Epithelial cell of alveolus of lung (primary cell): Measurements from ENCODE around the gene ZPBP2. TPM values are rescaled to one million over a fixed set of nuclear protein-coding genes. Genes with fewer than 3 reads are reported as not detected.

Experiments
- total RNA-seq: library from RNA; depleted of rRNA; stranded (reverse); fragments of >200 nt; gene quantifications from 2 replicates; pipeline ENCODE4 v1.2.1, GENCODE V29; 2015

The ZPBP2 gene, protein sequence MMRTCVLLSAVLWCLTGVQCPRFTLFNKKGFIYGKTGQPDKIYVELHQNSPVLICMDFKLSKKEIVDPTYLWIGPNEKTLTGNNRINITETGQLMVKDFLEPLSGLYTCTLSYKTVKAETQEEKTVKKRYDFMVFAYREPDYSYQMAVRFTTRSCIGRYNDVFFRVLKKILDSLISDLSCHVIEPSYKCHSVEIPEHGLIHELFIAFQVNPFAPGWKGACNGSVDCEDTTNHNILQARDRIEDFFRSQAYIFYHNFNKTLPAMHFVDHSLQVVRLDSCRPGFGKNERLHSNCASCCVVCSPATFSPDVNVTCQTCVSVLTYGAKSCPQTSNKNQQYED
- total RNA-seq = not detected in 2 replicates

DNA sequence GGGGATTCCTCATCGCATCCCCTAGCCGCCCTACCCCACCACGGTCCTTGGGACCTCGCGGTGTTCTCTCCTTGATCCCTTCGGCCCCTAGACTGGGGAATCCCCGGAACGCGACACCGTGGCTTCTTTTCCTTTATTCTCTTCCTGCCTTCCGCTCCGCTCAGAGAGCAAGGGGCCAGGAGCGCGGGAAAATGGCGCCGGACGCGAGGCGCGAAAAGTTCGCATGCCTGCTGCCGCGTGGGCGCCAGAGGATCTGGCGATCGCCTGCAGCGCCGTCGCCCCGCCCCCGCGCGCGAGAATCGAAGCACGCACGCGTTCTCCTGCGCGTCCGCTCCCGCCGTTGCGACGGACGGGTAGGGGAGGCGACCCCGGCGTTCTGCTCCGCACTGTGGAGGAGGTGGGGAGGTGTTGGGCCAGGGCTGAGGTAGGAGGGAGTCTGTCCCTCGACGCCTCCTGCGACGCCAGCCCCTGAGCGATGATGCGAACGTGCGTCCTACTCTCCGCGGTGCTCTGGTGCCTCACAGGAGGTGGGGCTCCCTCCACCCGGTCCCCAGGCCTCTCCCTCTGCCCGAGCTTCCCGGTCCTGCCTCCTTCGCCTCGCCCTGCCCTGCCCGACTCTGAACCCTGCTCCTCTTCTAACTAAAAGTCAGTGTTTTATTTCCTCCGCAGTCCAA lies at the start of gene ZPBP2:
Gene ZPBP2 (plus strand): TSS at position 323 of the 674 bp plus-strand sequence. CDS start 153 bp downstream, at position 476.

GRCh38 chr17:39863918-39864746 lies 3.9 kb upstream of the ZPBP2 start, which contains the start of gene IKZF3:
Gene IKZF3, minus strand, starts transcription at chr17:39864312. Its CDS starts 186 bp downstream, at chr17:39864126.

Other genes with a start within 250 kb of the ZPBP2 start
- 1.4 TPM in 1 of 2 replicates, not detected in the other for gene PPP1R1B, start 241.2 kb upstream of the ZPBP2 start, total RNA-seq
- gene STARD3, start 231.1 kb upstream of the ZPBP2 start, total RNA-seq = 28.4 and 60.8 TPM in 2 replicates
- under 0.01 and 0.24 TPM in 2 replicates for gene TCAP, start 202.9 kb upstream of the ZPBP2 start, total RNA-seq
- not detected in 2 replicates for gene PNMT, start 199.7 kb upstream of the ZPBP2 start, total RNA-seq
- gene PGAP3, start 180.1 kb upstream of the ZPBP2 start, total RNA-seq = 6.3 and 12.9 TPM in 2 replicates
- 32.6 and 53.5 TPM in 2 replicates for gene ERBB2, start 168.1 kb upstream of the ZPBP2 start, total RNA-seq
- gene MIEN1, start 137.7 kb upstream of the ZPBP2 start, total RNA-seq = 49.1 and 53.1 TPM in 2 replicates
- 0.08 and 0.91 TPM in 2 replicates for gene GRB7, start 130.3 kb upstream of the ZPBP2 start, total RNA-seq
- gene IKZF3, start 3.9 kb upstream of the ZPBP2 start, total RNA-seq = not detected in 2 replicates
- 0.26 and 11.5 TPM in 2 replicates for gene GSDMB, start 50.4 kb downstream of the ZPBP2 start, total RNA-seq
- 36.6 and 46.4 TPM in 2 replicates for gene ORMDL3, start 59.4 kb downstream of the ZPBP2 start, total RNA-seq
- not detected in 2 replicates for gene LRRC3C, start 59.5 kb downstream of the ZPBP2 start, total RNA-seq
- not detected in 2 replicates for gene GSDMA, start 94.8 kb downstream of the ZPBP2 start, total RNA-seq
- 127 and 134 TPM in 2 replicates for gene PSMD3, start 112.6 kb downstream of the ZPBP2 start, total RNA-seq
- 1.5 and 76.0 TPM in 2 replicates for gene CSF3, start 147.2 kb downstream of the ZPBP2 start, total RNA-seq
- gene MED24, start 186.2 kb downstream of the ZPBP2 start, total RNA-seq = 58.9 and 71.0 TPM in 2 replicates
- gene THRA, start 194.8 kb downstream of the ZPBP2 start, total RNA-seq = 17.8 and 48.1 TPM in 2 replicates
- 2.8 and 3.7 TPM in 2 replicates for gene NR1D1, start 232.4 kb downstream of the ZPBP2 start, total RNA-seq